ENCODE results near the gene CBFA2T2.
"Not testable (repeated sequence)": the region's sequence is repeated elsewhere in the genome, so short reads cannot be mapped to it uniquely, and the experiment has no call there.

The CBFA2T2 gene

DNA sequence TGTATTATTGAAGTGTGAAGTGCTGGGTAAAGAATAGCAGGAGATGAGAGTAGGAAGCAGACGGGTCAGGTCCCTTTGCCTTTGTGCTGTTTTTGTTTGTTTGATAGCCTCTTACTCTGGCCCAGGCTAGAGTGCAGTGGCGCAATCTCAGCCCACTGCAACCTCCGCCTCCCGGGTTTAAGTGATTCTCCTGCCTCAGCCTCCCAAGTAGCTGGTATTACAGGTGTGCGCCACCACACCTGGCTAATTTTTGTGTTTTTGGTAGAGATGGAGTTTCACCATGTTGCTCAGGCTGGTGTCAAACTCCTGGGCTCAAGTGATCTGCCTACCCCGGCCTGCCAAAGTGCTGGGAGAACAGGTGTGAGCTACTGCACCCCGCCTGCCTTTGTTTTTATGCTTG, 18.1 kb downstream of the CBFA2T2 start:
- not testable (repeated sequence) for DNase-seq

DNA sequence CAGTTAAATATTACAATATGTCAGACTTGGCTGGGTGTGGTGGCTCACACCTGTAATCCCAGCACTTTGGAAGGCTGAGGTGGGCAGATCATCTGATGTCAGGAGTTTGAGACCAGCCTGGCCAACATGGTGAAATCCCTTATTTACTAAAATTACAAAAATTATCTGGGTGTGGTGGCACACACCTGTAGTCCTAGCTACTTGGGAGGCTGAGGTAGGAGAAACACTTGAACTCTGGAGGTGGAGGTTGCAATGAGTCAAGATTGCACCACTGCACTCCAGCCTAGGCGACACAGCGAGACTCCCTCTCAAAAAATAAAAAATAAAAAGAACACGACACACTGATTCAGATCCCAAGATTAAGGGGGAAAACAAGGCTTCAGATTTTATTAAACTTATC, 19.2 kb downstream of the CBFA2T2 start:
- DNase-seq, result not testable (repeated sequence)

DNA sequence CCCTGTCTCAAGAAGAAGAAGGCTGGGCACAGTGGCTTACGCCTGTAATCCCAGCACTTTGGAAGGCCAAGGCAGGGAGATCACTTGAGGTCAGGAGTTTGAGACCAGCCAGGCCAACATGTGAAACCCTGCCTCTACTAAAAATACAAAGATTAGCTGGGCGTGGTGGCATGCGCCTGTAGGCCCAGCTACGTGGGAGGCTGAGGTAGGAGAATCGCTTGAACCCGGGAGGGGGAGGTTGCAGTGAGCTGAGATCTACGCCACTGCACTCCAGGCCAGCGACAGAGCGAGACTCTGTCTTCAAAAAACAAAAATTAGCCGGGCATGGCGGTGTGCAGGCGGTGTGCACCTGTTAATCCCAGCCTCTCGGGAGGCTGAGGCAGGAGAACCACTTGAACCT, 22.0 kb downstream of the CBFA2T2 start:
- not testable (repeated sequence) for DNase-seq

DNA sequence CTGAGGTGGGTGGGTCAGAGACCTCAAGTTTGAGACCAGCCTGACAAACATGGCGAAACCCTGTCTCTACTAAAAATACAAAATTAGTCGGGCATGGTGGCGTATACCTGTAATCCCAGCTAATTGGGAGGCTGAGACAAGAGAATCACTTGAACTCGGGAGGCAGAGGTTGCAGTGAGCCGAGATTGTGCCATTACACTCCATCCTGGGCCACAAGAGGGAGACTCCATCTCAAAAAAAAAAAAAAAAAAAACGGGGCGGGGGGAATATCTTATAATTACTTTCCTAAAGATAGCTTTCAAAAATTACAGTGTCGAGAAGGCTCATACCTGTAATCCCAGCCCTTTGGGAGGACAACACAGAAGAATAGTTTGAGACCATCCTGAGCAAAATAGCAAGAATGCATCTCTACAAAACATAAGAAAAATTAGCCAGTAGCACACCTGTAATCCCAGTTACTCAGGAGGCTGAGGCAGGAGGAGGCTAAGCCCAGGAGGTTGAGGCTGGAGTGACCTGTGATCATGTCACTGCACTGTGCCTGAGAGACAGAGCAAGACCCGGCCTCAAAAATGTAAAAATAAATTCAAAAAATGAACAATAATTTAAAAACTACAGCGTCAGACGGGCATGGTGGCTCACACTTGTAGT, 25.8 kb downstream of the CBFA2T2 start:
- no peak for DNase-seq

DNA sequence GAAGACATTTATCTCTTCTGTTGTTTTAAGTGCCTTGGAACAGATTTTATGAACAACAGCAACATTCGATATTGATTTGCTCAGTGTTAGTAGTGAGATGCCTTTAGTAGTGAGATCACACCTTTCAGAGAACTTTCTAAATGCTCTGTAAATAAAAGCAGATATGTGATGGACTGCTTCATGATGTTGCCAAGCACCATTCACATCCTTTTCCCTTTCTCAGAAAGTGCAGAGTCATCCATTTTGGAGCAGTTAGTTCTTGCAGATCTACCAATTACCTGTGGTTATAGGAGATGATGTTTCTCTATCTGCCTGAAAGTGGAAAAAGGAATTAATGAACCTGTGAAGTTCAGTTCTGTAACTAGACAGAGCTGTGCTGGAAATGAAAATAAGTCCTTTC, 27.0 kb downstream of the CBFA2T2 start:
- DNase-seq, result no peak

DNA sequence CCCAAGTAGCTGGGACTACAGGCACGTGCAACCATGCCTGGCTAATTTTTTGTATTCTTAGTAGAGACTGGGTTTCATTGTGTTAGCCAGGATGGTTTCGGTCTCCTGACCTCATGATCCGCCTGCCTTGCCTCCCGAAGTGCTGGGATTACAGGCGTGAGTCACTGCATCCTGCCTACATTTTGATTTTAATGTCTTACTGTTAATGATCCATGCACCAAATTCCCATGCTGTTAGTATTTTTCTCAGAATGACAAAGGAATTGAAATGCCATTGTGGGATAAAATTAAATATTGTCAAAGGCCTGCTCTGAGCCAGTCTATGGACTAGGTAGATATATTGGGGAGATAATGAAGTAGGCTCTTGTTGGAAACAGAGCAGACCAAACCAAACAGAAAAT, 28.2 kb downstream of the CBFA2T2 start:
- no peak for DNase-seq

DNA sequence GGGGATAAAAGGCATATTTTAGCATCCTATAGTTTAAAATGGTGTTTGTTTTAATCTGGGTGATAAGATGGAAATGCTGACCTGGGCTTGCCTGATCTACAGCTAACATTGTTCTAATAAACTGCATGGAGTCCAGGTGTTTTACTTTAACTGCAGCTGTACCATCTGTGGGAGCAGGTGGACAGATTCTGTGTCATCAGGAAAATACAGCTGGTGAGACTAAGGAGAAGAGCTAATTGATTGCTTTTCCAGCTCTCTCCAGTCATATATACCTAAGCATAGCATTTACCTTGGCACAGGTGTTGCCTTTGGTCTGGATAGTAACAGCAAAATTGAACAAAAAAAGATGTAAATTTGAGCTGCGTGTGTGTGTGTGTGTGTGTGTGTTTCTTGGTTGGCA, 31.6 kb downstream of the CBFA2T2 start:
- no peak for DNase-seq

DNA sequence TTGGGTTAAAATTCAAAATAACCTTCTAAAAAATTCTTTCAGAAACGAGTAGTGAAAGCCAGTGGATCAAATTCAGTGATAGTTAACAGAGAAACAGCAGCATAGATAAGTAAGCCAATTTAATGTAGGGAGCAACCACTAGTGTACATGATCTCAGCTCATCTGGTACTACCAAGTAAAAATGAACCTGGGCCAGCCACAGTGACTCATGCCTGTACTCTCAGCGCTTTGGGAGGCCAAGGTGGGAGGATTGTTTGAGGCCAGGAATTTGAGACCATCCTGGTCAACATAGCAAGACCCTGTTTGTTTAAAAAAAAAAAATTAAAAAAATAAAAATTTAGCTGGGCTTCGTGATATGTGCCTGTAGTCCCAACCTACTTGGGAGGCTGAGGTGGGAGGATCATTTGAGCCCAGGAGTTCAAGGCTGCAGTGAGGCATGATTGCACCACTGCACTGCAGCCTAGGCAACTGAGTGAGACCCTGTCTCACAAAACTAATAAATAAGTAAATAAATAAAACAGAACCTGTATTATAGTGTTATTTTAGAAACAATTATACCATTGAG, 32.4 kb downstream of the CBFA2T2 start:
- DNase-seq, result no peak

DNA sequence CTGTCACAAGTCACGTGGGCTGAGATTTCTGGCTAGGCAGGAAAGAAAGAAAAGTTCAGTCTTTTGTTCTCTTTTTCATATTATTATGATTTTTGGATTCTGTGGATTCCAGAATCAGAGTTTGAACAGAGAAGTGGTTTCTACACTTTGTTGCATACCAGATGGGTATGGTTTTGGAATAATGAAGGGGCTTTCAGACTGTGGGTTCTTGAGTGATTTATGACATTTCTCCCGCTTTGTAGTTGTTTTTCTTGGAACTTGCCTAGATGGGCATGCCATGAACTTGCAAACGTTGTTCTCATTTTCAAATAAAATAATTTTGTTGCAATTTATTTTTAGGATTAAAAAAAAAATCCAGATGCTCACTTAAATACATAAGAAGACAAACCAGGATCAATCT, 34.4 kb downstream of the CBFA2T2 start:
- no peak for DNase-seq

DNA sequence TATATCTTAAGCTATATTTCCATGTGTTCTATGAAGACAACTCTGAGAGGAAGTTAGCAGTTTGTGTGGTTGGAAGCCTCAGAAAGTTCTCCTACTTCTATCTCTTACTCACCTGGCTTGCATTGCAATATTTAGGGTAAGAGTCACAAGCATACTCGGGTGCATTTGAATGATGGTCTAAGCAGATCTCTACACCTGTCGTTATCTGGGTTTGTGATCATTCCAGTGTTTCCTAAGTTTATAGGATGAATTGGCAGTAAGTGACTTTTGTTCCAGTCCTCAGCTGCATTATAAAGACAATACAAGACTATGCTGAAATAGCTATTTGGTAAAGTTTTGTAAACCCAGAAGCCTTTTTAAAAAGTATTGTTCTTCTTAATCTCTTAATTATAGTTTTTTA, 36.9 kb downstream of the CBFA2T2 start:
- DNase-seq, result no peak

DNA sequence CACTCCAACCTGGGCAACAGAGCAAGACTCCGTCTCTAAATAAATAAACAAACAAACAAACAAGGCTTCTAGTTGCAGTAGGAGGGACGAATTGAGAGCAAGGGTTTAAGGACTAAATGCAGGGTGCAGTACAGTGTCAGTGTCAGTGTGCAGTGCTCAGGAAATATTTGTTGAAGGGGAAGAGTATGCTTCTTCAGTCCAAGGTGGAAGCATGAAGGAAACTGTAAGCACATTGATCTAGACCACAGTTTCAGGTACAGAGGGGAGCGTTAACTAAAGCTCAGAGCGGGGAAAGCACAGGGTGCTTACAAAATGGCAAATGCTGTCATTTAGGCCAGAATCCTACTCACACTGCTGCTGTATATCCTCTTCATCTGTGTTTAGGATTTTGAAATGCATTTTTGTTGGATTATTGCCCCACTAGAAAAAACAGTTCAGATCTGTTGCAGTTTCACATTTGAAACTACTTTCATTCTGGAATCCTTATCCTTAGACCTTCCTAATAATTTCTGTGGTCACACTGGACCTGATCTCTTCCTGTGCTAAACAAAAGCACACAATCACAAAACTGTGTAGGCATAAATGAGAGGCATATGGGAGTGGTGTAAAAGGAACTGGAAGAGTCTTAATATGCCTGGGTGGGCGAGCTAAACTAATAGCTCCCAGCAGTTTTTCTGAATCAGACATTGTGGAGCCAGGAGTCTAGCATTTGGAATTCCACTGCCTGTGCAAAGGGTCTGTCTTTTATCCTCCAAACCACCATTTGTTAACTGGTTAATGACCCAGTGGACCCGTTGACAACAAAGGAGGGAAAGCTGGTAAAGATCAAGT, 41.4 kb downstream of the CBFA2T2 start:
- no peak for DNase-seq

DNA sequence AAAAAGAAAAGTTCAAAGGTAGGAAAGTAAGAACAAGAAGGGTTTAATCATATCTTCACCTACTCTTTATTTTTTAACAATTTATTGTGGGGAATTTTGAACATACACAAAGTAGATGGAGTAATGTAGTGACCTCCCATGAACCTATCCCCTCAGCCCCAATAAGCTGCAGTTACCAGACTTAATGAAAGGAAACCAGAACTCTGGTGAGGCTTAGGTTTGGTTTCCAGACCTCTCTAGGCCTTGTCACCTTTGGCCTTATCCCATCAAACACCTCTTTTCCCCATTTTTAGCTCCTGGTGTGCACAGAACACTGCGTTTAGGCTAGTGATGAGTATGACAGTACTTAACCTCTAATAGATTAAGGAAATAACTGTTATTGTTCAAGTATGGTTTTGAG, 42.0 kb downstream of the CBFA2T2 start:
- DNase-seq, result no peak

DNA sequence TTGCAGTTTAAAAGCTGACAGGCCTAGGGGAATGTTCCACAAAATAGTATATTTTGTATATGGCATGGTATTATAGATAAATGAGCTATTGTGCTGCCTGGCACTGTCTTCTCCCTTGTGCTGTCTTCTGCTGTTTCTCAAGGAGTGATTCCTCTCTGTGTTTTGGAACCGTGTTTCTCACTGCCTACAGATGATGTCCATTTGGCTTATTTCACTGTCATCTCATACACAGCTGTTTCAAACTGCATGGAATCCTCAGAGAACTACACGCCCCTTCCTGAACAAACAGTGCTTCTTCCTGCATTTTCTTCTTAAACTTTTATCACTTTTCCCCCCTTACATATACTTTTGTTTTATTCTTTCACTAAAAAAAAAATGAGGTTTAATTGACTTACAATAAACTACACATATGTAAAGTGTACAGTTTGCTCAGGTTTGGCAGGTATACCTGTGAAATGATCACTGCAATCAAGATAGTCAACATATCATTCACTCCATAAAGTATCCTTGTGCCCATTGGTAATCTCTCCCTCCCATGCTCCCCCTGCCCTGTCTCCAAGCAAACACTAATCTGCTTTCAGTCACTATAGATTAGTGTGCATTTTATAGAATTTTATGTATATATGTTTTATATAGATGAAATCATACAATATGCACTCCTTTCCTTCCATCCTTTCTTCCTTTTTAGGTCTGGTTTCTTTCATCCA, 43.0 kb downstream of the CBFA2T2 start:
- DNase-seq, result no peak

DNA sequence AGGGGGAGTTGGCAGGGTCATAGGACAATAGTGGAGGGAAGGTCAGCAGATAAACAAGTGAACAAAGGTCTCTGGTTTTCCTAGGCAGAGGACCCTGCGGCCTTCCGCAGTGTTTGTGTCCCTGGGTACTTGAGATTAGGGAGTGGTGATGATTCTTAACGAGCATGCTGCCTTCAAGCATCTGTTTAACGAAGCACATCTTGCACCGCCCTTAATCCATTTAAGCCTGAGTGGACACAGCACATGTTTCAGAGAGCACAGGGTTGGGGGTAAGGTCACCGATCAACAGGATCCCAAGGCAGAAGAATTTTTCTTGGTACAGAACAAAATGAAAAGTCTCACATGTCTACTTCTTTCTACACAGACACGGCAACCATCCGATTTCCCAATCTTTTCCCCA, 45.8 kb downstream of the CBFA2T2 start:
- not testable (repeated sequence) for DNase-seq

DNA sequence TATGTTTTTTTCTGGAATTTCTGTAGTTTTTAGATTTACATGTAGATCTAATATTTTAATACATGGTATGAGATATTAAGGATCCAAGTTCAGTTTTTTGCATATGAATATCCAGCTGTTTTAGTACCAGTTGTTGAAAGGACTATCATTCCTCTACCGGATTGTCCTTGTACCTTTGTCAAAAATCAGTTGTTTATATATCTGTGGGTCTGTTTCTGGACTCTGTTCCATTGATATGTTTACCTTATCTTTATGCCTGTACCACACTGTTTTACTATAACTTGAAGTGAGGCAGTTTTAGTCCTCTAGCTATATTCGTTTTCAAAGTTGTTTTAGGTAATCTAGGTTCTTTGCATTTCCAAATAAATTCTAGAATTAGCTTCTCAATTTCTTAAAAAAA, 47.7 kb downstream of the CBFA2T2 start:
- no peak for DNase-seq

DNA sequence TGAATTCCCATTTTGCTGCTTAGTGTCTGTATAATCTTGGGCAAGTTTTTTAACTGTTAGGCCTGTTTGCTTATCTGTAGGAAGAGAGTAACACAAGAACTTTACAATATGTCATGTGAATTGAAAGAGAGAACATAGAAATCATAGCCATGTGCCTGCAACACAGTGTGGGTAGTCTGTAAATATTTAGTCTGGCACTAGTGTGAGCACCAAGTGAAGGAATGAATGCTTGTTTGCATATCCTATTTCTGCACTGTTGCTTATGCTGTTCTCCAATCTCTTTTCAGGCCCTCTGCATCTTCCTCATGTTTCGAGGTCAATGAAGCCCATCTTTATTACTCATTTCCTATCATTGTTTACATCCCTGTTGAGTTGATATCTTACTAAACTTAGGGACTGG, 49.2 kb downstream of the CBFA2T2 start:
- no peak for DNase-seq

DNA sequence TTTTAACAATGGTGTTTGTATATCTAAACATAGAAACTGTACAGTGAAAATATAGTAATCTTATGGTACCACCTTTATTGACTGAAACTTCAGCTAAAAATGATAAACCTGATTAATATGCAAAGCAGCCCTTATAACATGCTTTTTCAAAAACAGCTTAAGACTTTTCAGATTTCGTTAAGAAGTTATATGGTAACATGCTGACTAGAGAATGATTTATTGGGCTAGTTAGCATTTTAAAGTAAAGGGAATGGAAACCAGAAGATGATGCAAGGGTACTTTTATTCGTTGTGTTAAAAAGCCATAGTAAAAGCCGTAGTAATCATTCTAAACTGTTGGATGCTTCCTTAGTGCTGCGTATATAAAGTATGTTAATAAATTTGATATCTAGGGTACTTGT, 50.5 kb downstream of the CBFA2T2 start:
- DNase-seq, result no peak

DNA sequence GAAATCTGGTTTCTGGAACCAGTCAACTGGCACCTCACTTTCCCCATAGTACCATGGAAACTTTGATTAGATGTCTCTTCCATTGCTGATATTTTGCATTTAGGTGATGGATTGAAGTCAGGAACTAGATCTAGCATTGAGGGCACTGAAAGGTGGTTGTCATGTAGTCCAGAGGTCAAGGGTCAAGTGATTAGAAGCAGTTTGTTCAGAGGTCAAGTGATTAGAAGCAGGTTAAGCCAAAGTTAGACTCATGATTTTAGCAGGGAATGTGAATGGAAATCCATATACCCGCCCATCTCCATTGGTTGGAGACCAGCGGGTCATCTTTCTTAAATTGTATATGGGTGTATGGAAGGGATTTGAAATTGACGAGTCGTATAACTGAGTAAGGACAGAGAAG, 51.2 kb downstream of the CBFA2T2 start:
- DNase-seq, result no peak

DNA sequence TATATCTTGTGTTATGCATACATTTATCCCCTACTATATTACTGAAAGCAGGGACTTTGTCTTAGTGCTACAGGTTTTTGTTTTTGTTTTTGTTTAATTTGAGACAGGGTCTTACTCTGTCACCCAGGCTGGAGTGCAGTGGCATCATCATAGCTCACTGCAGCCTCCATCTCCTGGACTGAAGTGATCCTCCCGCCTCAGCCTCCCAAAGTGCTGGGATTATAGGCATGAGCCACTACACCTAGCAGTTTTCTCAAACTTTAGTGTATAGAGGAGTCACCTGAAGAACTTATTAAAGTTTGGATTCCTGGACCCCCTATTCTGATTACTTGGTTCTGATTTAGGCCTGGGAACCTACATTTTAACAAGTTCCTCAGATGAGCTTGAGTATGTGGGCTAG, 51.9 kb downstream of the CBFA2T2 start:
- no peak for DNase-seq

DNA sequence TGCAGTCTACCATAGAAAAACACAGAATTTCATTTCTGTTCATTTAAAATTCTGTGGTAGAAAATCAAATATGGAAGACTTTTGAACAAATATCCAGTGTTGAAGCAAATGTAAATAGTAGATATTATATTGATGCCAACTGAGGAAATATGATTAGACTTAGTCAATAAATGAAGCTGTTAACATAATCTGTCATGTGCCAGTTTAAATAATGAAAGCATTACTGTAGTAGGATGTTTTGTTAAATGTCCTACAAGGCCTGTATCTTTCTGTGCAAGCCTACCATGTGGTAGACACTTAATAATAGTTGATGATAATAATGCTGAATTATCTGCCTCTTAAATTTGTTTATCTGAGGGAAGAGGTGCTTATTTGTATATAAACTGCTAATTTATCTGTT, 55.9 kb downstream of the CBFA2T2 start:
- no peak for DNase-seq

DNA sequence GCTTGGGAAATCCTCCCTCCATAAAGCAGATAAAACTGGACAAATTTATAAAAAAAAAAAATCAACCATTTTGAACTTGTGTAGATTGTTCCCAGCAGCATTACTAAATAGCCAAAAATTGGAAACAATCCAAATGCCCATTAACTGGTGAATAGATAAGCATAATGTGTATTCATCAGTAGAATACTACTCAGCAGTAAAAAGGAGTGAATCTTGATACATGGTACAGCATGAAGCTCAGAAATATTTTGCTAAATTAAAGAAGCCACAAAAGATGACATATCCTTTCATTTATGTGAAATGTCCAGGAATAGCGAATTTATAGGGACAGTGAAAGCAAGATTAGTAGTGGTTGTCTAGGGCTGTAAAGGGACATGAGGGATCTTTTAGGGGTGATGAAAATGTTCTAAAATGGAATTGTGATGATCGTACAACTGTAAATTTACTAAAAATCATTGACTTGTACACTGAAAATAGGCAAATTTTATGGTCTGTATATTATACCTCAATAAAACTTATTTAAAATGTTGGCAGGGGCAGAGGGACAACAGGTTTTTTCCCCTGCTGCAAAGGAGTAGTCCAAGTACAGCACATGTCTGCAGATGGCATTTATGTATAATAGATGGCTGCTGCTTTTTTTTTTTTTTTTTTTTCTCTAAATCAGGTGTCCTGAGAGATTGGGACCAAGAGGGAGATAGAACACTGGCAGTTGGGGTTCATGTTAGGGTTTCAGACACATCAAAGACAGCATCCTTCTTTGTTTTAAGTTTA, 59.5 kb downstream of the CBFA2T2 start:
- DNase-seq, result no peak

DNA sequence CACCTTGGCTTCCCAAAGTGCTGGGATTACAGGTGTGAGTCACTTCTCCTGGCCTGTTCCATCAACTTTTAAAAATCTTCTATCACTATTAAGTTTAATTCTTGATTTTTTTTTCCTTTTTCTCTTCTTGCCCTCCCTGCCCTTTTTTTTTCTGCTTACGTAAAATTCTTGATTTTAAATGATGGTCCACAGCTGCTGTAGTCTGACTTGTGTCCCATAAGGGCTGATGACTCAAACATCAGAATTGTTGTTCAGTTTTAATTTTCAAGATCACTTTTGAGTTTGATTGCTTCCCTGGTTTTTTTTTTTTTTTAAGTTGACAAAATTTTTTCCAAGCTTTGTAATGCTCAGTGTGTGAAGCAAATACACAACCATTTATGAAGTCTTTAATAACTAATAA, 61.9 kb downstream of the CBFA2T2 start:
- no peak for DNase-seq

DNA sequence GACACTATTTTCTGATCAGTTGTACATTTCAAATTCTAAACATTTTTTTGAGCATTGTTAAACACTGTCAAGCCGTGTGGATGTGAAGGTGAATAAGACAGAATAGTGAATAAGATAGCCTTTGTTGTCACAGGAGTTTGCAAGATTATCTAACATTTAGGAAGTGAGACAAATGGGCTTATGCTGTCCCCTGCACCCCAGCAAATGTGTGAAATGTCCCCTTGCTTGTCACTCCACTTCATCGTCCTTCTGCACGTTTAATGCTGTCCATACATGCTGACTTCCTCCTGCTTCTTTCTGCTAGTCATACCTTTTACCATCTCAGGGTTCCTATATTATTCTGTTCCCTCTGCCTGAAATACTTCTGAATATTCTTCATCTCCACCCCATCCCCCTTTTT, 62.6 kb downstream of the CBFA2T2 start:
- DNase-seq, result no peak
